MM.1S (cell line): ENCODE measurements around the gene SPR.
"Not testable (repeated sequence)": the region's sequence is repeated elsewhere in the genome, so short reads cannot be mapped to it uniquely, and the experiment has no call there.

Experiments used
- DNase-seq: peaks from one replicate; pipeline ENCODE4 v3.0.0-alpha.2; 2015
- H2AFZ ChIP-seq: fragments of 300-600 bp; sonication (generic); 2 replicates; pipeline ENCODE4 v1.6.0; 2016; ENCODE audit warnings: antibody characterized with exemption, low read length
- H3F3A ChIP-seq: fragments of 300-600 bp; sonication (generic); 2 replicates; pipeline ENCODE4 v1.6.1; 2016; ENCODE audit warnings: mild to moderate bottlenecking, antibody characterized with exemption, low read length, moderate library complexity, mixed read lengths; ENCODE audit not compliant: insufficient read depth
- H3K27ac ChIP-seq: fragments of 300-600 bp; sonication (generic); 2 replicates; pipeline ENCODE4 v1.5.1; 2016; ENCODE audit warnings: mild to moderate bottlenecking, low read length
- H3K27me3 ChIP-seq: fragments of 300-600 bp; sonication (generic); replicated peaks from 2 replicates; pipeline ENCODE4 v1.6.0; 2016; ENCODE audit warnings: low read length; ENCODE audit not compliant: insufficient read depth
- H3K36me3 ChIP-seq: fragments of 300-600 bp; sonication (generic); replicated peaks from 2 replicates; pipeline ENCODE4 v1.6.1; 2016; ENCODE audit warnings: mild to moderate bottlenecking, low read length, mixed read lengths; ENCODE audit not compliant: insufficient read depth
- H3K4me1 ChIP-seq: fragments of 300-600 bp; sonication (generic); 2 replicates; pipeline ENCODE4 v1.6.1; 2016; ENCODE audit warnings: low read length, mixed read lengths
- H3K4me2 ChIP-seq: fragments of 300-600 bp; sonication (generic); 2 replicates; pipeline ENCODE4 v1.6.0; 2016; ENCODE audit warnings: low read depth, low read length
- H3K4me3 ChIP-seq: fragments of 300-600 bp; sonication (generic); 2 replicates; pipeline ENCODE4 v1.5.1; 2016; ENCODE audit warnings: low read length, mixed read lengths
- H3K79me2 ChIP-seq: fragments of 300-600 bp; sonication (generic); 2 replicates; pipeline ENCODE4 v1.6.1; 2016; ENCODE audit warnings: mixed run types, low read length, mixed read lengths
- H3K9ac ChIP-seq: fragments of 300-600 bp; sonication (generic); 2 replicates; pipeline ENCODE4 v1.6.1; 2016; ENCODE audit warnings: low read length, mixed read lengths
- H3K9me2 ChIP-seq: fragments of 300-600 bp; sonication (generic); replicated peaks from 2 replicates; pipeline ENCODE4 v1.6.1; 2016; ENCODE audit warnings: mild to moderate bottlenecking, low read length, mixed read lengths; ENCODE audit not compliant: insufficient read depth
- H3K9me3 ChIP-seq: fragments of 300-600 bp; sonication (generic); replicated peaks from 2 replicates; pipeline ENCODE4 v1.6.1; 2016; ENCODE audit warnings: mild to moderate bottlenecking, low read length, mixed read lengths; ENCODE audit not compliant: insufficient read depth
- H4K20me1 ChIP-seq: fragments of 300-600 bp; sonication (generic); 2 replicates; pipeline ENCODE4 v1.6.1; 2016; ENCODE audit warnings: mild to moderate bottlenecking, low read length, moderate library complexity, mixed read lengths; ENCODE audit not compliant: insufficient read depth
- CTCF ChIP-seq: fragments of 300-600 bp; sonication (generic); IDR thresholded peaks from 2 replicates; pipeline ENCODE4 v1.5.1; 2016; ENCODE audit warnings: antibody characterized with exemption, low read length, mixed read lengths
- EZH2 ChIP-seq: fragments of 300-600 bp; sonication (generic); optimal IDR thresholded peaks from 2 replicates; pipeline ENCODE3; 2017; ENCODE audit warnings: low read depth, mild to moderate bottlenecking, antibody characterized with exemption, low read length, mixed read lengths
- EZH2phosphoT487 ChIP-seq: fragments of 300-600 bp; sonication (generic); IDR thresholded peaks from 2 replicates; pipeline ENCODE4 v1.6.1; 2018; ENCODE audit warnings: antibody characterized with exemption, low read length

The SPR gene

GRCh38 chr2:72898585-72898906 is 11.3 kb downstream of the SPR start:
- no peak for DNase-seq
- Histone ChIP-seq H3K9ac (no peak overlapping the region), H3K36me3 (no peaks in the 10 kb centered on the region), H3K27ac (no peak overlapping the region), H3K4me2 (no peak overlapping the region), H3K4me1 (no peaks in the 10 kb centered on the region), H2AFZ (no peak overlapping the region), H3K9me2 (no peaks in the 10 kb centered on the region), H4K20me1 (no peaks in the 10 kb centered on the region), H3K27me3 (no peaks in the 10 kb centered on the region), H3K79me2 (no peaks in the 10 kb centered on the region), H3K4me3 (no peak overlapping the region), H3K9me3 (no peaks in the 10 kb centered on the region), H3F3A (no peaks in the 10 kb centered on the region)
- TF ChIP-seq EZH2phosphoT487 (no peak), EZH2 (no peak), CTCF (no peak)

- Histone ChIP-seq H3K9me2 (no peaks in the 10 kb centered on the region), H3K9me3 (no peaks in the 10 kb centered on the region), H3K4me3 (no peak overlapping the region), H2AFZ (no peak overlapping the region), H3K27me3 (no peaks in the 10 kb centered on the region), H4K20me1 (no peaks in the 10 kb centered on the region), H3F3A (no peaks in the 10 kb centered on the region), H3K27ac (no peak overlapping the region), H3K4me1 (no peaks in the 10 kb centered on the region), H3K79me2 (no peaks in the 10 kb centered on the region), H3K36me3 (no peaks in the 10 kb centered on the region), H3K4me2 (no peak overlapping the region), H3K9ac (no peak overlapping the region)
- TF ChIP-seq EZH2phosphoT487 = no peak
- no peak for TF ChIP-seq CTCF
- TF ChIP-seq EZH2 = no peak
- DNase-seq = no peak
Measured at GRCh38 chr2:72900191-72900825, 13.1 kb downstream of the SPR start.

- Histone ChIP-seq H3K4me3 (no peak overlapping the region), H4K20me1 (no peaks in the 10 kb centered on the region), H3K27ac (no peak overlapping the region), H3K4me2 (no peak overlapping the region), H3K9me3 (no peaks in the 10 kb centered on the region), H2AFZ (no peak overlapping the region), H3K36me3 (no peaks in the 10 kb centered on the region), H3K4me1 (no peaks in the 10 kb centered on the region), H3K9ac (no peak overlapping the region), H3F3A (no peaks in the 10 kb centered on the region), H3K9me2 (no peaks in the 10 kb centered on the region), H3K27me3 (no peaks in the 10 kb centered on the region), H3K79me2 (no peaks in the 10 kb centered on the region)
- DNase-seq = no peak
- no peak for TF ChIP-seq CTCF
- no peak for TF ChIP-seq EZH2phosphoT487
- no peak for TF ChIP-seq EZH2
Measured at GRCh38 chr2:72901426-72901825, 14.2 kb downstream of the SPR start.

GRCh38 chr2:72907369-72907768 is 20.2 kb downstream of the SPR start:
- not testable (repeated sequence) for H3K9me3 ChIP-seq, H3K9me2 ChIP-seq, H3K4me3 ChIP-seq, H3K79me2 ChIP-seq, DNase-seq, H4K20me1 ChIP-seq, H3K4me2 ChIP-seq, H3K4me1 ChIP-seq, H3K27me3 ChIP-seq, H2AFZ ChIP-seq, H3K36me3 ChIP-seq, H3K27ac ChIP-seq, H3F3A ChIP-seq, H3K9ac ChIP-seq
